PC-3 (cell line): ENCODE data around the gene PGAM2. TPM values are rescaled to one million over a fixed set of nuclear protein-coding genes. Genes with fewer than 3 reads are reported as not detected.

Experiments used
- ATAC-seq: fragments of 200-7000 bp; cut with Tn5 transposase; 2 replicates; pipeline ENCODE4 v1.9.1; 2020; ENCODE audit warnings: mild to moderate bottlenecking, moderate library complexity
- BruUV-seq: library from RNA; stranded (reverse); fragments of 400-500 nt; replicated peaks from 2 replicates; lab custom pipeline; 2021; lab: Mats Ljungman, UMichigan
- CTCF ChIA-PET: fragments of 300-600 bp; sonication (Branson Sonifier 250); formaldehyde crosslinking; loops from one replicate; lab custom pipeline; 2022; ENCODE audit warnings: antibody characterized with exemption; lab: Charles Lee
- POLR2A ChIA-PET: fragments of 300-600 bp; sonication (Branson Sonifier 250); formaldehyde crosslinking; loops from one replicate; lab custom pipeline; 2022; ENCODE audit warnings: antibody characterized with exemption; ENCODE audit not compliant: unreplicated experiment; lab: Charles Lee
- DNase-seq: peaks from one replicate; pipeline ENCODE4 v3.0.0-alpha.2; 2015
- H2AFZ ChIP-seq: fragments of 300-600 bp; sonication (generic); 2 replicates; pipeline ENCODE4 v1.6.0; 2016; ENCODE audit warnings: antibody characterized with exemption, low read length
- H3F3A ChIP-seq: fragments of 300-600 bp; sonication (generic); one replicate; pipeline ENCODE4 v1.6.0; 2017; ENCODE audit warnings: antibody characterized with exemption, low read length, control low read depth, mild to moderate bottlenecking; ENCODE audit not compliant: unreplicated experiment
- H3K27ac ChIP-seq: fragments of 300-600 bp; sonication (generic); 2 replicates; pipeline ENCODE4 v1.5.1; 2016; ENCODE audit warnings: mild to moderate bottlenecking, low read length
- H3K27me3 ChIP-seq: fragments of 300-600 bp; sonication (generic); 2 replicates; pipeline ENCODE4 v1.6.1; 2016; ENCODE audit warnings: low read length, mixed read lengths
- H3K36me3 ChIP-seq: fragments of 300-600 bp; sonication (generic); 2 replicates; pipeline ENCODE4 v1.6.1; 2016; ENCODE audit warnings: low read depth, mixed run types, low read length, mixed read lengths
- H3K4me1 ChIP-seq: fragments of 300-600 bp; sonication (generic); 2 replicates; pipeline ENCODE4 v1.5.1; 2016; ENCODE audit warnings: low read length; ENCODE audit not compliant: insufficient read depth
- H3K4me2 ChIP-seq: fragments of 300-600 bp; sonication (generic); 2 replicates; pipeline ENCODE4 v1.6.0; 2016; ENCODE audit warnings: low read length
- H3K4me3 ChIP-seq: fragments of 300-600 bp; sonication (generic); 2 replicates; pipeline ENCODE4 v1.5.1; 2016; ENCODE audit warnings: mild to moderate bottlenecking, low read length, mixed read lengths
- H3K79me2 ChIP-seq: fragments of 300-600 bp; sonication (generic); 2 replicates; pipeline ENCODE4 v1.6.1; 2017; ENCODE audit warnings: low read length, mixed read lengths
- H3K9ac ChIP-seq: fragments of 300-600 bp; sonication (generic); 2 replicates; pipeline ENCODE4 v1.6.0; 2016; ENCODE audit warnings: mild to moderate bottlenecking, low read length
- H3K9me2 ChIP-seq: fragments of 300-600 bp; sonication (generic); replicated peaks from 2 replicates; pipeline ENCODE4 v1.6.1; 2016; ENCODE audit warnings: mixed run types, low read length, mixed read lengths
- H3K9me3 ChIP-seq: fragments of 300-600 bp; sonication (generic); 2 replicates; pipeline ENCODE4 v1.6.1; 2016; ENCODE audit warnings: low read length, mixed read lengths
- H4K20me1 ChIP-seq: fragments of 300-600 bp; sonication (generic); 2 replicates; pipeline ENCODE4 v1.6.1; 2016; ENCODE audit warnings: low read length, mixed read lengths
- EZH2 ChIP-seq: fragments of 300-600 bp; sonication (generic); IDR thresholded peaks from one replicate; pipeline ENCODE4 v1.6.1; 2017; ENCODE audit warnings: antibody characterized with exemption, mild to moderate bottlenecking, low read length; ENCODE audit not compliant: unreplicated experiment
- EZH2phosphoT487 ChIP-seq: fragments of 300-600 bp; sonication (generic); IDR thresholded peaks from 2 replicates; pipeline ENCODE4 v1.6.1; 2018; ENCODE audit warnings: mild to moderate bottlenecking, antibody characterized with exemption, low read length, borderline replicate concordance
- intact Hi-C: fragments of 100-400 bp; cut with micrococcal nuclease; formaldehyde crosslinking; loops from 2 replicates; pipeline ENCODE4 v1.9.0; 2023
- total RNA-seq: library from RNA; depleted of rRNA; stranded (reverse); fragments of >200 nt; gene quantifications from 2 replicates; pipeline ENCODE4 v1.2.3, GENCODE V29; 2014
- TF ChIP-seq, protein P1 (sequence below): fragments of 300-600 bp; sonication (generic); conservative IDR thresholded peaks from 2 replicates; pipeline ENCODE4 v1.5.1; 2017; ENCODE audit warnings: antibody characterized with exemption, low read depth, mild to moderate bottlenecking, low read length

The PGAM2 gene
- total RNA-seq, 1 experiment from 2014 or later: 0.95 TPM

DNA sequence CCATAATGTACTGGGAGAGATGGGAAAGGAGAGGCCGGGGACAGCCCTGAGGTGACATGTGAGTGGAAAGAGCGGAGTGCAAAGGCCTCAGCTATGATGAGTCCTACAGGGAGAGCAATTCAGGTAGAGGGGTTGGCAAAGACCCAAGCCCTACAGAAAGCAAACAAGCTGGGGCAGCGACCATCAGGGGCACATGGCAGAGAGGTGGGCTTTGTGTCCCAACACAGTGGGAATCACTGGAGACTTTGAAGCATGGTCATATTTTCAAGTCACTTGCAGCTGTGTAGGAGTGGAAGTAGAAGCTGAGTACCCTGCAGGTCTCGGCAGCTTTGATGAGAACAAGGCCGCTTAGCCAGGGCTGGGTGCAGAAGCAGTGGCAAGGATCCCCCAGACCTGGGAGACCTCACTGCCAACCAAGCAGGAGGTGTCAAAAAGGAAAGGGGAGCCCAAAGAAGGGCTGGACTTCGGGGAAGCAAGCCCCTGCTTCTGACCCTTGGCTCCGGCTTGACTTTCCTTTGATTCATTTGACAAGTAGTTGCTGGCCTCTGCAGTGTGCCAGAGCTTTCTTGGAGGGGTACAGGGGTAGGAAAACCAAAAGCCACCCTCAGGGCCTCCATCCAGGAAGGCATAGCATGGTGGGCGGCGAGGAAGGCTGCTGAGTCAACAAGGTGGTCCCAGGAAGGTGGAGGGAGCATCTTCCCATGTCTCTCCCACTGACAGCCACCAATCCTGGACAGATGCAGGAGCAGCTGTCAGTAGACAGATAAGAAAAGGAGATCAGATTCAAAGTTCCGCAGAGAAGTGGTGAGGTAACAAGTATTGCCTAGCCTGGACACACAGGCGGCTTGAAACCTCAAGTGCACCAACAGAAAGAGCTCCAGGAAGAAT lies 1.9 kb upstream of the PGAM2 start:
- H3K4me2 ChIP-seq: no peak overlapping the region
- peaks cover 7% of the 10 kb centered on the region for H3F3A ChIP-seq
- no peak overlapping the region for H2AFZ ChIP-seq
- no peak overlapping the region for H3K27ac ChIP-seq
- DNase-seq: no peak
- no TSS peak for BruUV-seq
- no peaks in the 10 kb centered on the region for H3K9me2 ChIP-seq
- intact Hi-C loops: no loop called here
- ChIA-PET POLR2A (no interaction called here), CTCF (no interaction called here)
- no peaks in the 10 kb centered on the region for H3K36me3 ChIP-seq
- H4K20me1 ChIP-seq: no peaks in the 10 kb centered on the region
- H3K9ac ChIP-seq: no peak overlapping the region
- no peaks in the 10 kb centered on the region for H3K9me3 ChIP-seq
- H3K79me2 ChIP-seq: no peaks in the 10 kb centered on the region
- H3K4me3 ChIP-seq: no peak overlapping the region
- H3K27me3 ChIP-seq: no peaks in the 10 kb centered on the region
- TF ChIP-seq EZH2phosphoT487 (no peak), EZH2 (no peak)
- TF ChIP-seq, protein P1, sequence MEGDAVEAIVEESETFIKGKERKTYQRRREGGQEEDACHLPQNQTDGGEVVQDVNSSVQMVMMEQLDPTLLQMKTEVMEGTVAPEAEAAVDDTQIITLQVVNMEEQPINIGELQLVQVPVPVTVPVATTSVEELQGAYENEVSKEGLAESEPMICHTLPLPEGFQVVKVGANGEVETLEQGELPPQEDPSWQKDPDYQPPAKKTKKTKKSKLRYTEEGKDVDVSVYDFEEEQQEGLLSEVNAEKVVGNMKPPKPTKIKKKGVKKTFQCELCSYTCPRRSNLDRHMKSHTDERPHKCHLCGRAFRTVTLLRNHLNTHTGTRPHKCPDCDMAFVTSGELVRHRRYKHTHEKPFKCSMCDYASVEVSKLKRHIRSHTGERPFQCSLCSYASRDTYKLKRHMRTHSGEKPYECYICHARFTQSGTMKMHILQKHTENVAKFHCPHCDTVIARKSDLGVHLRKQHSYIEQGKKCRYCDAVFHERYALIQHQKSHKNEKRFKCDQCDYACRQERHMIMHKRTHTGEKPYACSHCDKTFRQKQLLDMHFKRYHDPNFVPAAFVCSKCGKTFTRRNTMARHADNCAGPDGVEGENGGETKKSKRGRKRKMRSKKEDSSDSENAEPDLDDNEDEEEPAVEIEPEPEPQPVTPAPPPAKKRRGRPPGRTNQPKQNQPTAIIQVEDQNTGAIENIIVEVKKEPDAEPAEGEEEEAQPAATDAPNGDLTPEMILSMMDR: no peak
- no peak for ATAC-seq
- H3K4me1 ChIP-seq: peaks cover 17% of the 10 kb centered on the region

DNA sequence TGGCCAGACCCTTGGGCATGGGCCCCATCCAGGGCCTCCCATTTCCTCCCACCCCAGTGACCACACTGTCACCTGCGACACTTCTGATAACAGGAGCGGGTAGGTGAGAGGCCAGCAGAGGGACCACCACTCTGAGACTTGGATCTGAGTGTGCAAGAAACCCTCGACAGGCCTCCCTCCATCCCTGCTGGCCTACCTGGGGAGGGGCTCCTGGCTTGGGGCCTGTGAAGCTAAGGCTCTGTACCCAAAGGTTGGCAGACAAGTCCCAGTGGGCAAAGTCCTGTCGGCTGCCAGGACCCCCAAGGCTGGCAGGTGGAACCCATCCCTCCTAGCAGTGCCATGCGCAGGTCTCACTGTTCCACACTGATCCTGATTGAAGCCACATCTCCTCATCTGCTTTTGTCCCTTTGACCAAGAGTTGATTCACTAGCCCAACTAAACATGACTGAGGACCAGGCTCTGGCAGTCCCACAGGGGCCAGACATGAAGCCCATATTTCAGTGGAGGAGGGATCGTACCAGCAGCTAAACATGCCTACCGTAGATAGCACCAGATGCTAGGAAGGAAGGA lies 1.2 kb upstream of the PGAM2 start:
- POLR2A ChIA-PET: interaction anchor here (0.6 kb wide), 2 partner anchors 543 to 1059 kb away, joined by 3 to 13 read pairs; no protein-coding TSS in a partner anchor
- CTCF ChIA-PET: no interaction called here

More for the DNA sequence above, 1.2 kb upstream of the PGAM2 start:
- no peaks in the 10 kb centered on the region for H3K79me2 ChIP-seq
- BruUV-seq: no TSS peak
- H3K27me3 ChIP-seq: no peaks in the 10 kb centered on the region
- no peak for TF ChIP-seq EZH2
- no peak for TF ChIP-seq EZH2phosphoT487
- TF ChIP-seq, protein P1: no peak
- no peak overlapping the region for H3K9ac ChIP-seq
- intact Hi-C loops: no loop called here
- H3K4me3 ChIP-seq: no peak overlapping the region
- peaks cover 7% of the 10 kb centered on the region for H3F3A ChIP-seq
- H3K4me1 ChIP-seq: peaks cover 10% of the 10 kb centered on the region
- DNase-seq: no peak
- H3K9me2 ChIP-seq: no peaks in the 10 kb centered on the region
- H2AFZ ChIP-seq: no peak overlapping the region
- H3K9me3 ChIP-seq: no peaks in the 10 kb centered on the region
- no peaks in the 10 kb centered on the region for H4K20me1 ChIP-seq
- peaks cover 1% of the 10 kb centered on the region; the same call in 1 of the 2 replicates for H3K36me3 ChIP-seq
- no peak for ATAC-seq
- no peak overlapping the region for H3K27ac ChIP-seq
- H3K4me2 ChIP-seq: no peak overlapping the region
